NCI-H146 (cell line): ENCODE results near the gene ZNF468.
"Not testable (repeated sequence)": the region's sequence is repeated elsewhere in the genome, so short reads cannot be mapped to it uniquely, and the experiment has no call there.

Source experiments
- DNase-seq: peaks from one replicate; lab custom pipeline; 2025; lab: John Stamatoyannopoulos, UW

The ZNF468 gene

DNA sequence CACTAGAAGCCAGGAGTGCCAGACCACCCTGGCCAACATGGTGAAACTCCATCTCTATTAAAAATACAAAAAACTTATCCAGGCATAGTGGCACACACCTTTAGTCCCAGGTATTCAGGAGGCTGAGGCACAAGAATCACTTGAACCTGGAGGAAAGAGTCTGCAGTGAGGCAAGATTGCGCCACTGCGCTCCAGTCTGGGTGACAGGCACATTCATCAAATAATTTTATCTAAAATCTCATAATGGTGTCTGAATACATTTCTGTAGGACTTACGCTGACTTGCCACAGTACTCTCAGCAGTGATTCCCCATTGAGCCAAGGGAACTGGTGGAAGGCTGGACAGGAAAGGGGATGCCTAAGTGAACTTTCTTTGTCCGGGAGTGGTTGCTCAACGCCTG is 31.7 kb downstream of the ZNF468 start:
- no peak for DNase-seq

DNA sequence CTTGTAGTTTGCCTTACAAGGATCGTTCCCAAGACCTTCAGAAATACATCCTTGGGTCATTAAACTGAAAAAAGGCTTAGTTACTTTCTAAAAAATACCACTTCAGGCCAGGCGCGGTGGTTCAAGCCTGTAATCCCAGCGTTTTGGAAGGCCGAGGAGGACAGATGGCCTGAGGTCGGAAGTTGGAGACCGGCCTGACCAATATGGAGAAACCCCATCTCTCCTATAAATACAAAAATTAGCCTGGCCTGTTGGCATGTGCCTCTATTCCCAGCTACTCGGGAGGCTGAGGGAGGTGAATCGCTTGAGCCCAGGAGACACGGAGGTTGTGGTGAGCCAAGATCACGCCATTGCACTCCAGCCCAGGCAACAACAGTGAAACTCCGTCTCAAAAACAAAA is 33.7 kb downstream of the ZNF468 start:
- no peak for DNase-seq

DNA sequence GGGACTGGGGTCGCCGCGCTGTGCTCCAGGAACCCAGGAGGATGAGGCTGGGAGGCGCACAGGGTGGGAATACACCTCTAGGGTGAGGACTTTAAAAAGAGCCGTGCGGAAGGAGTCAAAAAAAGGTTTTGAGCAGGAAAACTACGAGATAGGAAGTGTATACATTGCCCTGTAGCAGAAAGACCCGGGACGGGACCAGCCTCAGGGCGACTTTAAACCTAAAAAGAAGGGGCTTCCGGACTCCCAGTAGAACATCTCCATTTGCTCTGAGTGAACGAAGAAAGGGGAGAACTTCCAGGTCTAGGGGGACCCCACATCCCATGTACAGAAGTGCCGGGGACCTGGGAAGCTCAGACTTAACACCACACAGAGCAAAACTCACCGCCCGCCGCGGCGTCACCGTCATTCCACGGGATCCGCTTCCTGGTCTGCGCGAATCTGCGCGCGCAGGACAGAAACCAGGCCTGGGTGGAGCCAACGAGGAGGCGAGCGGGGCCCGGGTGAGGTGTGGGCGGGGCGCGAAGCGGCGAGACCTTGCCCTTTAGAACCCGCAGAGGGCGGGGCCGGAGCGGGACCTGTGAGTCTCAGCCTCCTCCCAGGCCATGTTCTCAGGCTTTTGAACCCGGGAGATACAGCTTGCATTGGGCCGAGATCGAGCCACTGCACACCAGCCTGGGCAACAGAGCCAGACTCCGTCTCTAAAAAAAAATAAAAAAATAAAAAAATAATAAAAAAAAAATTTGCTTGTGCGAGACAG is 36.0 kb downstream of the ZNF468 start, which contains the start of gene ZNF28:
Gene ZNF28, minus strand, starts transcription at position 430 of the 757 bp plus-strand sequence. CDS start 3,675 bp downstream, outside the sequence.
- DNase-seq: peak; percentile 81

DNA sequence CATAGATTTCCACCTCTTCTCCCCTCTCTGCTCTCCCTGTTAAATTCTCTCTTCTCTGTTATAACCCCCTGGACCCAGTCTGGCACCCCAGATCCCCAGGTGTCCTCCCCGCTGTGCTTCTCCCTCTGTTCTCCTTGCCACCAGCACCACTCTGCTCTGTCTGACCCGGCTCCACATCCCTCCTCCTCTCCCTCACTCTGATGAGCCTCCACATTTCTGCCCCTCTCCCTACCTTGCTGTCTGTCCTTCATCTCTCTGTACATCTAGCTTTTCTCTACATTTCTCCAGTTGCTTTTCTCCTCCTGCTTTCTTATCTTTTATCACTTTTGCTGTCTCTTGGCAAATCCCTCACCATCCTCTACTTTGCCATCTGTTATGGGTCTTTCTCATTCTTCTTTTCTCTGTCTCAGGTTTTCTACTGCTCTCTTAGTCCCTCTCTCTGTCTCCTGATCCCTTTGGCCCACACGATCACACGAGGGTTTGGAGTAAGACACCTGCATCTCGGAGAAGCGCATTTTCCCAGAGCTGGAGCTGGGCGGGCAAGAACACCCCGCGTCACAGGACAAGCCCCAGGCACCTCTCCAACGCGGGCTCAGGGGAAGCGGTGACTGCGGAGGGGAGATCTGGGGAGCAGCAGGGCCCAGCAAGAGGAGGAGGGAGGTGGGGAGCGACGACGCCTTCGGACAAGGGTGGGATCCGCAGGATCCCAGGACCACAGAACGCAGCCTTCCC is 36.8 kb downstream of the ZNF468 start:
- peak; percentile 15 for DNase-seq

DNA sequence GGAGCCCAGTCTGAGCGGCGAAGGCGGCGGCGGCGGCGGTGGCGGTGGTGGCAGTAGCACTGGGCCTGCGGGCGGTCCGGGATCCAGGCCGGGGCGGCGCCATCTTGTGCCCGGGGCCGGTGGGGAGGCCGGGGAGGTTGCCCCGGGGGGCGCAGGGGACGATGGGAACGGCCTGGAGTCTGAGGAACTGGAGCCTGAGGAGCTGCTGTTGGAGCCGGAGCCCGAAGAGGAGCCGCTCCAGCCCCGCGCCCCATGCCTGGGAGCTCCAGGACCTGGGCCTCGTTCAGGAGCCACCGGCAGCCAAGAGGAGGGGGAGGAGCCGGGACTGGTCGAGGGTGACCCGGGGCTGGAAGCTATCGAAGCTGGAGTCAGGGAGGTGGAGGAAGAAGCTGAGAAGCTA is 47.6 kb downstream of the ZNF468 start:
- DNase-seq: no peak

DNA sequence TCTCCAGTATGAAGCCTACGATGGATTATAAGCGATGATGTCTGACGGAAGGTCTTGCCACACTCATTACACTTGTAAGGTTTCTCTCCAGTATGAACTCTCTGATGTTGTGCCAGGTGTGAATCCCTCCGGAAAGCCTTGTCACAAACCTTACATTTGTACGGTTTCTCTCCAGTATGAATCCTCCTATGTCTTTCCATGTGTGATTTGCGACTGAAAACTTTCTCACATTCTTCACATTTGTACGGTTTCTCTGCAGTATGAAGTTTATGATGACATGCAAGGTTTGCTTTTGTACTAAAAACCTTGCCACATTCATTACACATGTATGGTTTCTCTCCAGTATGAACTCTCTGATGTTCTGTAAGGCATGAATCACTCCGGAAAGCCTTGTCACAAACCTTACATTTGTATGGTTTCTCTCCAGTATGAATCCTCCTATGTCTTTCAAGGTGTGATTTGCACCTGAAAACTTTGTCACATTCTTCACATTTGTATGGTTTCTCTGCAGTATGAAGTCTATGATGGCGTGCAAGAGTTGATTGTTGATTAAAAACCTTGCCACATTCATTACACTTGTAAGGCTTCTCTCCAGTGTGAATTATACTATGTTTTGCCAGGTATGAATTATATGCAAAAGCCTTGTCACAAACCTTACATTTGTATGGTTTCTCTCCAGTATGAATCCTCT is 57.3 kb downstream of the ZNF468 start:
- DNase-seq: not testable (repeated sequence)

DNA sequence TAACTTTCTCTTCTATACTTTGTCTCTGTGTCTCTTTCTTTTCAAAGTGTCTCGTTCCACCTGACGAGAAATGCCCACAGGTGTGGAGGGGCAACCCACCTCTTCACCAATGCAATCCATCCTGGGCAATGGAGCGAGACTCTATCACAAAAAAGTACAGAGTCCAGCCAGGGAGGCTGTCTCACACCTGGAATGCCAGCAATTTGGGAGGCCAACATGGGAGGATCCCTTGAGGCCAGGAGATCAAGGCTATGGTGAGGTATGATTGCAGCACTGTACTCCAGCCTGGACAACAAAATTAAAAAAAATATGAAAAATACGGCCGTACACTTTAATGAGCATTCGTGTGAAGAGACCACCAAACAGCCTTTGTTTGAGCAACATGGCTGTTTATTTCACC is 68.0 kb downstream of the ZNF468 start:
- DNase-seq: no peak
